ENCODE results near the gene PCDHGA6.
"Not testable (repeated sequence)": the region's sequence is repeated elsewhere in the genome, so short reads cannot be mapped to it uniquely, and the experiment has no call there.

Gene PCDHGA6

GRCh38 chr5:141342773-141343172, 30.9 kb upstream of the PCDHGA6 start:
- no peak for DNase-seq (ENCODE audit: extremely low read depth, low read depth)
- TF ChIP-seq, protein P1, sequence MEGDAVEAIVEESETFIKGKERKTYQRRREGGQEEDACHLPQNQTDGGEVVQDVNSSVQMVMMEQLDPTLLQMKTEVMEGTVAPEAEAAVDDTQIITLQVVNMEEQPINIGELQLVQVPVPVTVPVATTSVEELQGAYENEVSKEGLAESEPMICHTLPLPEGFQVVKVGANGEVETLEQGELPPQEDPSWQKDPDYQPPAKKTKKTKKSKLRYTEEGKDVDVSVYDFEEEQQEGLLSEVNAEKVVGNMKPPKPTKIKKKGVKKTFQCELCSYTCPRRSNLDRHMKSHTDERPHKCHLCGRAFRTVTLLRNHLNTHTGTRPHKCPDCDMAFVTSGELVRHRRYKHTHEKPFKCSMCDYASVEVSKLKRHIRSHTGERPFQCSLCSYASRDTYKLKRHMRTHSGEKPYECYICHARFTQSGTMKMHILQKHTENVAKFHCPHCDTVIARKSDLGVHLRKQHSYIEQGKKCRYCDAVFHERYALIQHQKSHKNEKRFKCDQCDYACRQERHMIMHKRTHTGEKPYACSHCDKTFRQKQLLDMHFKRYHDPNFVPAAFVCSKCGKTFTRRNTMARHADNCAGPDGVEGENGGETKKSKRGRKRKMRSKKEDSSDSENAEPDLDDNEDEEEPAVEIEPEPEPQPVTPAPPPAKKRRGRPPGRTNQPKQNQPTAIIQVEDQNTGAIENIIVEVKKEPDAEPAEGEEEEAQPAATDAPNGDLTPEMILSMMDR (IDR thresholded peaks at IDR 0.05; ENCODE audit: low read depth, low read length): no peak

DNA sequence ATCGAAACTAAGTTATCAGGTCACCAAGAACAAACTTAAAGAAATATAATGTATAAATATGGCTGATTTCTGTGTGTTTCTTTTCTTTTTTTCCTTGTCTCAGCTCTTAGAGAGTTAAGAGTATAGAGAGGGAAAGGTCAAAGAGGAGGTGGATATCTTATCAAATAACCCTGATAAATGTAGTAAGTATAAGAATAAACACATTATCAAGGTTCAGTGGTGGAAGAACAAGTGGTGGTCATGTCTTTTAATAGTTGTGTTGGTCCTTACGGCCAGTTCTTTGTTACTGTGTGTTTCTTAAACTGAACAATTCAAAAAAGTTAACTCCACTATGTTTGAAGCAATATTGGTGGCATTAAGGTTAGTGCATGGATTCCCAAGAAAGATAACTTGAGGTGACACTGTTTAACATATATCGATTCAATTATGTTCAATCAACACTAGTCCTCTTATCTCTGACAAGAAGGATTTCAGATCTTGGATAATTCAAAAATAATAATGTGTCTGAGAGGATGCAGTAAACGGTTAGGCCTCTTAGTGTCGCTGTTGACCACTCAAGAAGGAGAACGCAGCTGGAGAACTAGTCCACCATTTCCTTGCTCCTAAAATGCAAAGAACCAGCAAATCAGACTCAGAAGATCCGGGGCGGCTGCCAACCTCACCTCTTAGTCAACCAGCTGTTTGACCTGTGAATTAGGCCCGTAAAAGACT, 30.3 kb upstream of the PCDHGA6 start, which contains the start of gene PCDHGA3:
TSS of gene PCDHGA3 (plus strand) at position 588 of the 711 bp plus-strand sequence. CDS start 205 bp downstream, outside the sequence.
- no peak for DNase-seq (ENCODE audit: extremely low read depth, low read depth)
- TF ChIP-seq, protein P1 (IDR thresholded peaks at IDR 0.05; ENCODE audit: low read depth, low read length): peak; percentile 33

DNA sequence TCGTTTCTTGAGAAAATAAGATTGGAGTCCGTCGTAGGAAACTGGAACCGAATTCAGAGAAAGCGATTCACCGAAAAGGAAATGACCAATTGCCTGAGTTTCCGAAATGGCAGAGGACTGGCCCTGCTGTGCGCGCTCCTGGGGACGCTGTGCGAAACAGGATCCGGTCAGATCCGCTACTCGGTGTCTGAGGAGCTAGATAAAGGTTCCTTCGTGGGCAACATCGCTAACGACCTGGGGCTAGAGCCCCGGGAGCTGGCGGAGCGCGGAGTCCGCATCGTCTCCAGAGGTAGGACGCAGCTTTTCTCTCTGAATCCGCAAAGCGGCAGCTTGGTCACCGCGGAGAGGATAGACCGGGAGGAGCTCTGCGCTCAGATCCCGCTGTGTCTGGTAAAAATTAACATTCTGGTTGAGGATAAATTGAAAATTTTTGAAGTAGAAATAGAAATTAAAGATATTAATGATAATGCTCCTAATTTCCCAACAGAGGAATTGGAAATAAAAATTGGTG, 29.7 kb upstream of the PCDHGA6 start:
- DNase-seq (ENCODE audit: extremely low read depth, low read depth): no peak
- TF ChIP-seq, protein P1 (IDR thresholded peaks at IDR 0.05; ENCODE audit: low read depth, low read length): no peak

DNA sequence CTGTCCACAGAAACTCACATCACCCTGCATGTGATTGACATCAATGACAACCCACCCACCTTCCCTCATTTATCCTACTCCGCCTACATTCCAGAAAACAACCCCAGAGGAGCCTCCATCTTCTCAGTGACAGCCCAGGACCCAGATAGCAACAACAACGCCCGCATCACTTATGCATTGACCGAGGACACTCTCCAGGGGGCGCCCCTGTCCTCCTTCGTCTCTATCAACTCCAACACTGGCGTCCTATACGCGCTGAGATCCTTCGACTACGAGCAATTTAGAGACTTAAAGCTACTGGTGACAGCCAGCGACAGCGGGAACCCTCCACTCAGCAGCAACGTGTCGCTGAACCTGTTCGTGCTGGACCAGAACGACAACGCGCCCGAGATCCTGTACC, 28.4 kb upstream of the PCDHGA6 start:
- no peak for DNase-seq (ENCODE audit: extremely low read depth, low read depth)
- TF ChIP-seq, protein P1 (IDR thresholded peaks at IDR 0.05; ENCODE audit: low read depth, low read length): no peak

DNA sequence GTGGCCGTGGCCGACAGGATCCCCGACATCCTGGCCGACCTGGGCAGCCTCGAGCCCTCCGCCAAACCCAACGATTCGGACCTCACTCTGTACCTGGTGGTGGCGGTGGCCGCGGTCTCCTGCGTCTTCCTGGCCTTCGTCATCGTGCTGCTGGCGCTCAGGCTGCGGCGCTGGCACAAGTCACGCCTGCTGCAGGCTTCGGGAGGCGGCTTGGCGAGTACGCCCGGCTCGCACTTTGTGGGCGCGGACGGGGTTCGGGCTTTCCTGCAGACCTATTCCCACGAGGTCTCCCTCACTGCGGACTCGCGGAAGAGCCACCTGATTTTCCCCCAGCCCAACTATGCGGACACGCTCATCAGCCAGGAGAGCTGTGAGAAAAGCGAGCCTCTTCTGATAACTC, 27.7 kb upstream of the PCDHGA6 start:
- not testable (repeated sequence) for DNase-seq (ENCODE audit: extremely low read depth, low read depth)

DNA sequence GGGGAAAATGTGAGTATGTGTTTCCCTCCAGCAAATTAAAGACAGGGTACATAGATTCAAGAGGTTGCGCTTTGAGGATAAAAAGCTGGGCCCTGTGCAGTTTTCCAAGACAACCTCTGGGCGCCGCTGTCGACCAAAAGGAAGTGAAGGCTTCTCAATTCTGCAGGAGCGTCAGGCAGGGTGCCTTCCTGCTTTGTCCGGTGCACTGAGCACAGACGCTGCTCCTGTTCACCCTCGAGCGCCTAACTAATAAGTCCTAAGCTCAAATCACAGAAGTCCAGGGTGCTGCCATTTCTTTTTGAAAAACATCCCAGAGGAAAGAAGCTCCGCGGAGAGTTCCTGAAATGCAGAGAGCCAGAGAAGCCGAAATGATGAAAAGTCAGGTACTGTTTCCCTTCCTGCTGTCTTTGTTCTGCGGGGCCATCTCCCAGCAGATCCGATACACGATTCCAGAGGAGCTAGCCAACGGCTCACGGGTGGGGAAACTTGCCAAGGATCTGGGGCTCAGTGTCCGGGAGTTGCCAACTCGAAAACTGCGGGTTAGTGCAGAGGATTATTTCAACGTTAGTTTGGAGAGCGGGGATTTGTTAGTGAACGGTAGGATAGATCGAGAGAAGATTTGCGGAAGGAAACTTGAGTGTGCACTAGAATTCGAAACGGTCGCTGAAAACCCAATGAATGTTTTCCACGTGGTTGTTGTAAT, 23.6 kb upstream of the PCDHGA6 start, which contains the start of gene PCDHGB1:
TSS of gene PCDHGB1 (plus strand) at position 183 of the 703 bp plus-strand sequence. CDS start at position 345, 162 bp downstream.
- TF ChIP-seq, protein P1 (IDR thresholded peaks at IDR 0.05; ENCODE audit: low read depth, low read length): peak; percentile 45
- no peak for DNase-seq (ENCODE audit: extremely low read depth, low read depth)

- TF ChIP-seq, protein P1 (IDR thresholded peaks at IDR 0.05; ENCODE audit: low read depth, low read length): no peak
- no peak for DNase-seq (ENCODE audit: extremely low read depth, low read depth)
These were observed 22.1 kb upstream of the PCDHGA6 start for GRCh38 chr5:141351591-141351990.

Data from AG09319 (cell line).